Measurements from ENCODE around the gene LRRN2. TPM values are rescaled to one million over a fixed set of nuclear protein-coding genes. Genes with fewer than 3 reads are reported as not detected.

LRRN2 gene
- total RNA-seq, 1 experiment from 2014 or later = 2.0 TPM

DNA sequence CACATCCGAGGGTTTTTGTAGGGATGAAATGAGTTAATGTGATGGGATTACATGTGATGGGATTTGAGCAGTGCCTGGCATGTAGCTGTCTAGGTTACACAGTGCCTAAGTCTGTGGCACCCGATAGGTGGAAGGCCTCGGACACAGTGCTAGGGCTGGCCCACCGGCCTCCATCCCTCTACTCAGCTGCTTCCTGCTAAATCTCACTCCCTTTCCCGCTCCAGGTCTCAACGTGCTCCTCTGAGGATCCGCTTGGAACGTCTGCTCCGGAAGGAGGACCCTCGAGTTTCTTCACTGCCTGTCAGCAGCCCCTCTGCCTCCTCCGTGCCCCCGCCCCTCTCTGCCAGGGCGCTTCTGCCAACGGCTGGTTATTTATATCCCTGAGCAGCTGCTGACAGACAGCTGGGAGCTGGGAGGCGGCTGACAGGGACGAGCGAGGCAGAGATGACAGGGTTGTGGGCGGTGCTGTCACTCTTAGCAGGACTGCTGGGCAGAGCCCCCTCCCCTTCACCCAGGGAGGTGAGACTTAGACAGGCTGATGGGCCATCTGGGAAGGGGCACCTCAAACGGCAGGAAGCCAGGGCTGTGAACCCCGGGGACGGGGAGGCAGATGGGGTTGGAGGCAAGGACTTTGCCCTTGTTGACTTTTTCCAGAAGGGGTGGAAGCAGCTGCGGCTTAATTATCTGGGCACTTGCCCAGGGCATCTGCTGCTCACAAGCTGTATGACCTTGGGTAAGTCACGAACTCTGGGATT is 26.6 kb upstream of the LRRN2 start:
- intact Hi-C loops (cut with micrococcal nuclease; ENCODE audit: unreplicated experiment) (no loop called here), in situ Hi-C loops (cut with HindIII; ENCODE audit: low pct_unique_long_range_greater_than_20kb, low sequenced_read_pairs) (no loop called here)
- no peak overlapping the region for H3K4me3 ChIP-seq (ENCODE audit: low read depth in 2 of 2, low read length in 2 of 2)
- no peaks in the 10 kb centered on the region for H3K9me3 ChIP-seq (ENCODE audit: control insufficient read depth, insufficient read depth, low read depth, low read length)
- no peaks in the 10 kb centered on the region for H3K36me3 ChIP-seq (ENCODE audit: control insufficient read depth, insufficient read depth, low read length)
- H3K4me1 ChIP-seq (ENCODE audit: control insufficient read depth, insufficient read depth, low read length) = no peaks in the 10 kb centered on the region; the same call in 1 of the 2 replicates
- no TSS peak for BruUV-seq (replicated peaks)
- no peak for DNase-seq (ENCODE audit: low read depth, low spot score)
- POLR2A ChIA-PET = no interaction called here
- ATAC-seq = no peak
- H3K27me3 ChIP-seq (ENCODE audit: control insufficient read depth, insufficient read depth, low read length) = peaks cover 3% of the 10 kb centered on the region; the same call in 1 of the 2 replicates
- CTCF ChIA-PET = no interaction called here
- TF ChIP-seq, protein P1, sequence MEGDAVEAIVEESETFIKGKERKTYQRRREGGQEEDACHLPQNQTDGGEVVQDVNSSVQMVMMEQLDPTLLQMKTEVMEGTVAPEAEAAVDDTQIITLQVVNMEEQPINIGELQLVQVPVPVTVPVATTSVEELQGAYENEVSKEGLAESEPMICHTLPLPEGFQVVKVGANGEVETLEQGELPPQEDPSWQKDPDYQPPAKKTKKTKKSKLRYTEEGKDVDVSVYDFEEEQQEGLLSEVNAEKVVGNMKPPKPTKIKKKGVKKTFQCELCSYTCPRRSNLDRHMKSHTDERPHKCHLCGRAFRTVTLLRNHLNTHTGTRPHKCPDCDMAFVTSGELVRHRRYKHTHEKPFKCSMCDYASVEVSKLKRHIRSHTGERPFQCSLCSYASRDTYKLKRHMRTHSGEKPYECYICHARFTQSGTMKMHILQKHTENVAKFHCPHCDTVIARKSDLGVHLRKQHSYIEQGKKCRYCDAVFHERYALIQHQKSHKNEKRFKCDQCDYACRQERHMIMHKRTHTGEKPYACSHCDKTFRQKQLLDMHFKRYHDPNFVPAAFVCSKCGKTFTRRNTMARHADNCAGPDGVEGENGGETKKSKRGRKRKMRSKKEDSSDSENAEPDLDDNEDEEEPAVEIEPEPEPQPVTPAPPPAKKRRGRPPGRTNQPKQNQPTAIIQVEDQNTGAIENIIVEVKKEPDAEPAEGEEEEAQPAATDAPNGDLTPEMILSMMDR (IDR thresholded peaks at IDR 0.05) = no peak
- no peak for TF ChIP-seq TCF7L2 (IDR thresholded peaks at IDR 0.05; ENCODE audit: low read depth, low read length)
- TF ChIP-seq, protein P2, sequence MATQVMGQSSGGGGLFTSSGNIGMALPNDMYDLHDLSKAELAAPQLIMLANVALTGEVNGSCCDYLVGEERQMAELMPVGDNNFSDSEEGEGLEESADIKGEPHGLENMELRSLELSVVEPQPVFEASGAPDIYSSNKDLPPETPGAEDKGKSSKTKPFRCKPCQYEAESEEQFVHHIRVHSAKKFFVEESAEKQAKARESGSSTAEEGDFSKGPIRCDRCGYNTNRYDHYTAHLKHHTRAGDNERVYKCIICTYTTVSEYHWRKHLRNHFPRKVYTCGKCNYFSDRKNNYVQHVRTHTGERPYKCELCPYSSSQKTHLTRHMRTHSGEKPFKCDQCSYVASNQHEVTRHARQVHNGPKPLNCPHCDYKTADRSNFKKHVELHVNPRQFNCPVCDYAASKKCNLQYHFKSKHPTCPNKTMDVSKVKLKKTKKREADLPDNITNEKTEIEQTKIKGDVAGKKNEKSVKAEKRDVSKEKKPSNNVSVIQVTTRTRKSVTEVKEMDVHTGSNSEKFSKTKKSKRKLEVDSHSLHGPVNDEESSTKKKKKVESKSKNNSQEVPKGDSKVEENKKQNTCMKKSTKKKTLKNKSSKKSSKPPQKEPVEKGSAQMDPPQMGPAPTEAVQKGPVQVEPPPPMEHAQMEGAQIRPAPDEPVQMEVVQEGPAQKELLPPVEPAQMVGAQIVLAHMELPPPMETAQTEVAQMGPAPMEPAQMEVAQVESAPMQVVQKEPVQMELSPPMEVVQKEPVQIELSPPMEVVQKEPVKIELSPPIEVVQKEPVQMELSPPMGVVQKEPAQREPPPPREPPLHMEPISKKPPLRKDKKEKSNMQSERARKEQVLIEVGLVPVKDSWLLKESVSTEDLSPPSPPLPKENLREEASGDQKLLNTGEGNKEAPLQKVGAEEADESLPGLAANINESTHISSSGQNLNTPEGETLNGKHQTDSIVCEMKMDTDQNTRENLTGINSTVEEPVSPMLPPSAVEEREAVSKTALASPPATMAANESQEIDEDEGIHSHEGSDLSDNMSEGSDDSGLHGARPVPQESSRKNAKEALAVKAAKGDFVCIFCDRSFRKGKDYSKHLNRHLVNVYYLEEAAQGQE (IDR thresholded peaks at IDR 0.05; ENCODE audit: insufficient read depth in 1 of 2, low read depth in 2 of 2, low read length in 1 of 2) = no peak
- TF ChIP-seq POLR2AphosphoS5 (IDR thresholded peaks at IDR 0.05; ENCODE audit: low read depth, low read length) = no peak
- TF ChIP-seq SIN3A (IDR thresholded peaks at IDR 0.05; ENCODE audit: borderline replicate concordance, insufficient read depth, low read depth, low read length) = no peak
- H3K27ac ChIP-seq (ENCODE audit: low read length) = no peak overlapping the region

DNA sequence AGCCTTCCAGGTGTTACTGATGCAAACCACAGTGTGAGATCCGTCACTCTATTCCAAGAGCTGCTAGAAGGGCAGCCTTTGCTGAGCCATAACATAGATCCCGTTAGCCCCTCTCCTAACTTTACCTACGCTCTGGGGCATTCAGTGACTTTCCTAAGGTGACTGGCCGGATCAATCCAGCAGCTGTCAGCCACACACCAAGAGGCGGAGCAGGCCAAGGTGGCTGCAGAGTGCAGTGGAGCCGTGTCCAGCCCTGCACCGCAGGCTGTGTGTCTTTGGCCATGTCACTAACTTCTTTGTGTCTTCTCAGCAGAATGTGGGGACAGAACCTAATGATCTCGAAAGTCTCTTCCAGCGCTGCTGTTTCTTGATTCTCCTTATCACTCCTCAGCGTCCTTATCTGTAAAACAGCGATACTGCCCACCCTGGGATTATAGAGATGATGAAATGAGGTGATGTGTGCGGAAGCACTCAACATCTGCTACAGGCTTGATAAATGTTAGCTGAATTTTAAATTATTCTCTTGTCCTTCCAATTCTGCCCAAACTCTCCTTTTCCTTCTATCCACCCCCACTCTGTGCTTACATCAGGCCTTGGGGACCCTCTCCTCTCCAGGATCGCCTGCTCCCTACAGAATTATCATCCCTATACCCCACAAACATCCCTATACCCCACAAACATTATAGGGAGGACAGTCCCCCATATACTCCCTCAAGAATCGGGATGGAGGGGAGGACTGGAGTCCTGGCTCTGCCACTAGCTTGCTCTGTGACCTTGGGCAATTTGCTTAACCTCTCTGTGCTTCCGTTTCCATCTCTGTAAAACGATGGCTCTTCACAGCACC is 25.8 kb upstream of the LRRN2 start:
- POLR2A ChIA-PET = no interaction called here

More for the DNA sequence above, 25.8 kb upstream of the LRRN2 start:
- in situ Hi-C loops (cut with HindIII; ENCODE audit: low pct_unique_long_range_greater_than_20kb, low sequenced_read_pairs) = no loop called here
- H3K4me3 ChIP-seq (ENCODE audit: low read depth in 2 of 2, low read length in 2 of 2) = no peak overlapping the region
- DNase-seq (ENCODE audit: low read depth, low spot score) (no peak), ATAC-seq (no peak)
- TF ChIP-seq, protein P1 (IDR thresholded peaks at IDR 0.05) = no peak
- TF ChIP-seq TCF7L2 (IDR thresholded peaks at IDR 0.05; ENCODE audit: low read depth, low read length) (no peak), POLR2AphosphoS5 (IDR thresholded peaks at IDR 0.05; ENCODE audit: low read depth, low read length) (no peak), SIN3A (IDR thresholded peaks at IDR 0.05; ENCODE audit: borderline replicate concordance, insufficient read depth, low read depth, low read length) (no peak)
- TF ChIP-seq, protein P2 (IDR thresholded peaks at IDR 0.05; ENCODE audit: insufficient read depth in 1 of 2, low read depth in 2 of 2, low read length in 1 of 2) = no peak
- H3K27me3 ChIP-seq (ENCODE audit: control insufficient read depth, insufficient read depth, low read length) = peaks cover 3% of the 10 kb centered on the region; the same call in 1 of the 2 replicates
- CTCF ChIA-PET = no interaction called here
- no peaks in the 10 kb centered on the region; the same call in 1 of the 2 replicates for H3K4me1 ChIP-seq (ENCODE audit: control insufficient read depth, insufficient read depth, low read length)
- no TSS peak for BruUV-seq (replicated peaks)
- no peaks in the 10 kb centered on the region for H3K36me3 ChIP-seq (ENCODE audit: control insufficient read depth, insufficient read depth, low read length)
- H3K9me3 ChIP-seq (ENCODE audit: control insufficient read depth, insufficient read depth, low read depth, low read length) = no peaks in the 10 kb centered on the region
- H3K27ac ChIP-seq (ENCODE audit: low read length) = no peak overlapping the region
- intact Hi-C loops (cut with micrococcal nuclease; ENCODE audit: unreplicated experiment) = no loop called here
